ENCODE results near the gene HTRA3. TPM values are rescaled to one million over a fixed set of nuclear protein-coding genes. Genes with fewer than 3 reads are reported as not detected.

The HTRA3 gene
- total RNA-seq, 2 experiments from 2014 or later: not detected

DNA sequence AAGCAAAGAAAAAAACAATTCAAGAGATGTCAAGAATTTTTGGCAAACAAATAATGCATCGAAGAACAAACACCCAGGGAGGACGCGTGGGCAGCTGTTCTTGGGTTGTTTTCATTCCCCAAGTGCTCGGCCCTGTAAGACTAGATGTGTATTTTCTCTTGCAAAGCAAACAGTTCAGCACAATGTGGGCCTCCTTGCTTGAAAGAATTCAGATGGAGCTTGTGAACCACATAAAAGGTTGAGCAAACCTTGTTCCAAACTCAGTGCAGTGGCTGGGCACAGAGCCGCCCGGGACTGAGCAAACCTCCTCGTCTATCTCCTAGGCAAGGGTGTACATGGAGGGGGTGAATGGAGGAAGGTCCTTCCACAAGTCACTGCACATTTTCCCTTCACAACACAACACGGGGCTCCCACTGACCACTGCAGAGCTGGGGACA is 82.4 kb downstream of the HTRA3 start:
- no TSS peak for BruUV-seq (replicated peaks)
- no peak for DNase-seq (ENCODE audit: low spot score)
- ChIA-PET POLR2A (no interaction called here), CTCF (ENCODE audit: unreplicated experiment) (no interaction called here)
- H3K4me1 ChIP-seq (ENCODE audit: insufficient read depth, low read length, poor library complexity, severe bottlenecking): no peaks in the 10 kb centered on the region
- no peaks in the 10 kb centered on the region for H3K9me2 ChIP-seq (ENCODE audit: insufficient read depth, low read length)
- TF ChIP-seq, protein P1, sequence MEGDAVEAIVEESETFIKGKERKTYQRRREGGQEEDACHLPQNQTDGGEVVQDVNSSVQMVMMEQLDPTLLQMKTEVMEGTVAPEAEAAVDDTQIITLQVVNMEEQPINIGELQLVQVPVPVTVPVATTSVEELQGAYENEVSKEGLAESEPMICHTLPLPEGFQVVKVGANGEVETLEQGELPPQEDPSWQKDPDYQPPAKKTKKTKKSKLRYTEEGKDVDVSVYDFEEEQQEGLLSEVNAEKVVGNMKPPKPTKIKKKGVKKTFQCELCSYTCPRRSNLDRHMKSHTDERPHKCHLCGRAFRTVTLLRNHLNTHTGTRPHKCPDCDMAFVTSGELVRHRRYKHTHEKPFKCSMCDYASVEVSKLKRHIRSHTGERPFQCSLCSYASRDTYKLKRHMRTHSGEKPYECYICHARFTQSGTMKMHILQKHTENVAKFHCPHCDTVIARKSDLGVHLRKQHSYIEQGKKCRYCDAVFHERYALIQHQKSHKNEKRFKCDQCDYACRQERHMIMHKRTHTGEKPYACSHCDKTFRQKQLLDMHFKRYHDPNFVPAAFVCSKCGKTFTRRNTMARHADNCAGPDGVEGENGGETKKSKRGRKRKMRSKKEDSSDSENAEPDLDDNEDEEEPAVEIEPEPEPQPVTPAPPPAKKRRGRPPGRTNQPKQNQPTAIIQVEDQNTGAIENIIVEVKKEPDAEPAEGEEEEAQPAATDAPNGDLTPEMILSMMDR (conservative IDR thresholded peaks at IDR 0.05; ENCODE audit: low read length): no peak
- no peak for TF ChIP-seq EZH2phosphoT487 (IDR thresholded peaks at IDR 0.05; ENCODE audit: borderline replicate concordance, low read depth, low read length)
- no peaks in the 10 kb centered on the region for H4K20me1 ChIP-seq (ENCODE audit: insufficient read depth, low read length)
- no peak overlapping the region for H3K4me3 ChIP-seq (ENCODE audit: low read depth, low read length, poor library complexity, severe bottlenecking)
- intact Hi-C loops (cut with micrococcal nuclease; ENCODE audit: unreplicated experiment): no loop called here
- no peak overlapping the region for H2AFZ ChIP-seq (ENCODE audit: low read length)
- H3K27ac ChIP-seq (ENCODE audit: low read depth, low read length, poor library complexity, severe bottlenecking): no peak overlapping the region
- H3K4me2 ChIP-seq (ENCODE audit: low read length): no peak overlapping the region
- no peaks in the 10 kb centered on the region for H3K9me3 ChIP-seq (ENCODE audit: low read length)
- no peaks in the 10 kb centered on the region for H3K36me3 ChIP-seq (ENCODE audit: insufficient read depth, low read length)
- H3K79me2 ChIP-seq (ENCODE audit: insufficient read depth, low read depth, low read length): no peaks in the 10 kb centered on the region

DNA sequence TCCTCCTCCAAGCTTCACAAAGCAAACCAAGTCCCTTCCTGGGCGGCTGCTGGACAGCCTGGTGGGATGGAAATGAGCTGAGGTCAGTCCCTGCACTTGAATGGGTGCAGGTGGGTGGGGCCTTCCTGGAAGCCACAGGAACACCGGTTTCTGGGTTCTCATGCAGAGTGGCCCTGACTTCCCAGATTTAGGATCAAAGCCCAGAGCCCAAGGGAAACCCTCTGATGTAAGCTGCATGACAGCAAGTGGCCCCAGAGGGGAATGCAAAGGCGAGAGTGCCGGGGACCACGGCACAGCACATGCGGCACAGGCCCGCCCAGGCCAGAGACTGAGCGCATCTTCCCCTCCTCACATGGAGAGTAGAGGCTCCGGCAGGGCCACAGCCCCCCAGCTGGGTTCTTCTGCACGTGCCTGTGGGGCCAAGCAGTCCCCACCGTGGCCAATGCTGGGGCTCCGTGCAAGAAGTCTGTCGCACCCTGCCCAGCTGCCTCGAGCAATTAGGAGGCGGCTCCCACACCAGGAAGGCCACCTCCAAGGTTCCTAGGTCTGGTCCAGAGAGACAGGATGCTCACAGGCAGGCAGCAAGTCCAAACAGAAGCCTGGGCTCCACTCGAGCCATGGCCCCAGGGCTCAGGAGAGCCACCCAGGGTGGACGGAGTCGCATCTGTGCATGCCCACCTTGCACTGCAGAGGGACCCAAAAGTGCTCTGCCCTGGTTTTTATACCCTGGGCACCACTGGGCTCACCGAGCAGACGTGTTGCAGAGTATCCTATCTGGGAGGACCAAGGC is 83.0 kb downstream of the HTRA3 start:
- intact Hi-C loops (cut with micrococcal nuclease; ENCODE audit: unreplicated experiment): no loop called here
- BruUV-seq (replicated peaks): no TSS peak
- Histone ChIP-seq H3K9me3 (ENCODE audit: low read length) (no peaks in the 10 kb centered on the region), H3K4me3 (ENCODE audit: low read depth, low read length, poor library complexity, severe bottlenecking) (no peak overlapping the region), H3K36me3 (ENCODE audit: insufficient read depth, low read length) (no peaks in the 10 kb centered on the region), H3K9me2 (ENCODE audit: insufficient read depth, low read length) (no peaks in the 10 kb centered on the region), H2AFZ (ENCODE audit: low read length) (no peak overlapping the region), H3K4me1 (ENCODE audit: insufficient read depth, low read length, poor library complexity, severe bottlenecking) (no peaks in the 10 kb centered on the region), H3K4me2 (ENCODE audit: low read length) (no peak overlapping the region), H3K79me2 (ENCODE audit: insufficient read depth, low read depth, low read length) (no peaks in the 10 kb centered on the region), H4K20me1 (ENCODE audit: insufficient read depth, low read length) (no peaks in the 10 kb centered on the region), H3K27ac (ENCODE audit: low read depth, low read length, poor library complexity, severe bottlenecking) (no peak overlapping the region)
- CTCF ChIA-PET (ENCODE audit: unreplicated experiment): no interaction called here
- POLR2A ChIA-PET: no interaction called here
- TF ChIP-seq, protein P1 (conservative IDR thresholded peaks at IDR 0.05; ENCODE audit: low read length): no peak
- TF ChIP-seq EZH2phosphoT487 (IDR thresholded peaks at IDR 0.05; ENCODE audit: borderline replicate concordance, low read depth, low read length): no peak
- DNase-seq (ENCODE audit: low spot score): no peak

DNA sequence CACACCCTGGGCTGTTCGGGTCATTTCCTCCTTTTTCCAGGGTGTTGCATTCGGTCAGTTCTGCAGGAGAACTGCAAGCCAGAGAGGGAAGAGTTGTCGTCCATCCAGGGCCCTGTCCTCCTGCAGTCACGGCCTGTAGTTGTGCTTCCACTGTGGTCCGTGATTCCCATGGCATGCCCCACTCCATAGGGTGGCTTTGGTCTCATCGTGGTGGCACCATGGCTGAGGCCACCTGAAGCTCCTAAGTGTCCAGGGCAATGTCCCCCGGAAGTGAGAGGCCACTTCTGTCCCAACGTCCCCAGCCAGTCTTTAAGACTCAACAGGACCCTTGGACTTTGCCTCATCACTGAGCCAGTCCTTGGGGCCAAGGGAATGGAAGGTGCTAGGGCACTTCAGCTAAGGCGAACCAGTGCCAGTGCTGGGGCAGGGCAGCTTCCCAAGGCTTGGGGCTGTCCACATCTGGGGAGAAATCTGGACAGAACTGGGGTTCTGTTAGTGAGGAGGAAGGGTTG is 83.7 kb downstream of the HTRA3 start:
- DNase-seq (ENCODE audit: low spot score): no peak
- Histone ChIP-seq H3K36me3 (ENCODE audit: insufficient read depth, low read length) (no peaks in the 10 kb centered on the region), H3K4me2 (ENCODE audit: low read length) (no peak overlapping the region), H2AFZ (ENCODE audit: low read length) (no peak overlapping the region), H3K9me3 (ENCODE audit: low read length) (no peaks in the 10 kb centered on the region), H3K27ac (ENCODE audit: low read depth, low read length, poor library complexity, severe bottlenecking) (no peak overlapping the region), H3K4me3 (ENCODE audit: low read depth, low read length, poor library complexity, severe bottlenecking) (no peak overlapping the region), H3K79me2 (ENCODE audit: insufficient read depth, low read depth, low read length) (no peaks in the 10 kb centered on the region), H3K4me1 (ENCODE audit: insufficient read depth, low read length, poor library complexity, severe bottlenecking) (no peaks in the 10 kb centered on the region), H3K9me2 (ENCODE audit: insufficient read depth, low read length) (no peaks in the 10 kb centered on the region), H4K20me1 (ENCODE audit: insufficient read depth, low read length) (no peaks in the 10 kb centered on the region)
- no TSS peak for BruUV-seq (replicated peaks)
- POLR2A ChIA-PET: no interaction called here
- TF ChIP-seq EZH2phosphoT487 (IDR thresholded peaks at IDR 0.05; ENCODE audit: borderline replicate concordance, low read depth, low read length): no peak
- TF ChIP-seq, protein P1 (conservative IDR thresholded peaks at IDR 0.05; ENCODE audit: low read length): no peak
- CTCF ChIA-PET (ENCODE audit: unreplicated experiment): no interaction called here
- intact Hi-C loops (cut with micrococcal nuclease; ENCODE audit: unreplicated experiment): no loop called here
